Measurements from ENCODE around the gene CENPF.
"Not testable (repeated sequence)": the region's sequence is repeated elsewhere in the genome, so short reads cannot be mapped to it uniquely, and the experiment has no call there.

CENPF gene

GRCh38 chr1:214660900-214661299 is 57.9 kb downstream of the CENPF start:
- DNase-seq, result peak in 9 of 14 donors; percentile 2 to 39 (median 19)

- no peak for DNase-seq
These were observed 59.3 kb downstream of the CENPF start for GRCh38 chr1:214662223-214662785.

GRCh38 chr1:214664651-214665433 is 61.8 kb downstream of the CENPF start:
- DNase-seq, result no peak

GRCh38 chr1:214665606-214666110 is 62.7 kb downstream of the CENPF start:
- no peak for DNase-seq

- DNase-seq, result no peak
These were observed 63.7 kb downstream of the CENPF start for GRCh38 chr1:214666674-214667073.

GRCh38 chr1:214670098-214670497 is 67.1 kb downstream of the CENPF start:
- no peak for DNase-seq

- not testable (repeated sequence) for DNase-seq
These were observed 70.0 kb downstream of the CENPF start for GRCh38 chr1:214673029-214673428.

GRCh38 chr1:214673576-214673975 is 70.6 kb downstream of the CENPF start:
- no peak for DNase-seq

- DNase-seq, result not testable (repeated sequence)
These were observed 72.5 kb downstream of the CENPF start for GRCh38 chr1:214675524-214675923.

- no peak for DNase-seq
These were observed 73.8 kb downstream of the CENPF start for GRCh38 chr1:214676747-214677146.

- DNase-seq, result no peak
These were observed 75.0 kb downstream of the CENPF start for GRCh38 chr1:214677945-214678344.

GRCh38 chr1:214678386-214678785 is 75.4 kb downstream of the CENPF start:
- no peak for DNase-seq

- DNase-seq, result no peak
These were observed 80.6 kb downstream of the CENPF start for GRCh38 chr1:214683621-214684020.

GRCh38 chr1:214685906-214686305 is 82.9 kb downstream of the CENPF start:
- no peak for DNase-seq

- DNase-seq, result no peak
These were observed 83.5 kb downstream of the CENPF start for GRCh38 chr1:214686497-214686896.

- DNase-seq, result no peak
These were observed 85.9 kb downstream of the CENPF start for GRCh38 chr1:214688891-214689290.

- DNase-seq, result no peak
These were observed 91.8 kb downstream of the CENPF start for GRCh38 chr1:214694769-214695168.

- no peak for DNase-seq
These were observed 95.6 kb downstream of the CENPF start for GRCh38 chr1:214698559-214698958.

- no peak for DNase-seq
These were observed 97.4 kb downstream of the CENPF start for GRCh38 chr1:214700437-214700836.

- DNase-seq, result no peak
These were observed 99.6 kb downstream of the CENPF start for GRCh38 chr1:214702556-214702955.

GRCh38 chr1:214707306-214708087 is 104.5 kb downstream of the CENPF start:
- DNase-seq, result no peak

GRCh38 chr1:214708321-214708955 is 105.4 kb downstream of the CENPF start:
- no peak for DNase-seq

- no peak for DNase-seq
These were observed 106.2 kb downstream of the CENPF start for GRCh38 chr1:214709241-214709640.
